BE2C (cell line): ENCODE results near the gene CHKA.
A peak's percentile ranks its signal among the peaks of the same experiment; 100 is the strongest.

Experiments
- DNase-seq: peaks from one replicate; pipeline ENCODE4 v3.0.0-alpha.2; 2020
- H3K27me3 ChIP-seq: fragments of 250-450 bp; sonication (Bioruptor Pico); 2 replicates; pipeline ENCODE4 v1.5.1; 2020; ENCODE audit warnings: mild to moderate bottlenecking
- H3K36me3 ChIP-seq: fragments of 250-450 bp; sonication (Bioruptor Pico); 2 replicates; pipeline ENCODE4 v1.5.1; 2020; ENCODE audit warnings: mild to moderate bottlenecking
- H3K4me1 ChIP-seq: fragments of 250-450 bp; sonication (Bioruptor Pico); 2 replicates; pipeline ENCODE4 v1.5.1; 2020
- H3K4me3 ChIP-seq: 2 replicates; pipeline ENCODE4 v1.5.1; 2011; ENCODE audit warnings: low read depth, low read length
- H3K9me3 ChIP-seq: fragments of 250-450 bp; sonication (Bioruptor Pico); 2 replicates; pipeline ENCODE4 v1.5.1; 2020
- CTCF ChIP-seq: IDR thresholded peaks from 2 replicates; pipeline ENCODE4 v1.5.1; 2012; ENCODE audit warnings: mild to moderate bottlenecking, low read depth, low read length

Gene CHKA

GRCh38 chr11:68076371-68077042, 44.7 kb downstream of the CHKA start:
- no peaks in the 10 kb centered on the region for H3K9me3 ChIP-seq
- no peaks in the 10 kb centered on the region for H3K4me1 ChIP-seq
- H3K27me3 ChIP-seq, result no peaks in the 10 kb centered on the region
- peaks cover 16% of the 10 kb centered on the region for H3K36me3 ChIP-seq
- no peak overlapping the region for H3K4me3 ChIP-seq
- peak; percentile 19 for DNase-seq
- peak; percentile 34; the same call in 1 of the 2 replicates for TF ChIP-seq CTCF

- DNase-seq, result no peak
- peaks cover 21% of the 10 kb centered on the region for H3K36me3 ChIP-seq
- no peaks in the 10 kb centered on the region for H3K4me1 ChIP-seq
- TF ChIP-seq CTCF, result no peak
- H3K9me3 ChIP-seq, result no peaks in the 10 kb centered on the region
- H3K27me3 ChIP-seq, result no peaks in the 10 kb centered on the region
- no peak overlapping the region for H3K4me3 ChIP-seq
Measured at GRCh38 chr11:68074584-68075352, 46.4 kb downstream of the CHKA start.

GRCh38 chr11:68071281-68072048, 49.7 kb downstream of the CHKA start:
- H3K36me3 ChIP-seq, result peaks cover 37% of the 10 kb centered on the region
- H3K4me1 ChIP-seq, result no peaks in the 10 kb centered on the region
- no peak overlapping the region for H3K4me3 ChIP-seq
- TF ChIP-seq CTCF, result no peak
- no peaks in the 10 kb centered on the region for H3K9me3 ChIP-seq
- no peaks in the 10 kb centered on the region for H3K27me3 ChIP-seq
- no peak for DNase-seq

- Histone ChIP-seq H3K36me3 (peaks cover 59% of the 10 kb centered on the region), H3K4me3 (no peak overlapping the region), H3K4me1 (no peaks in the 10 kb centered on the region), H3K27me3 (no peaks in the 10 kb centered on the region), H3K9me3 (no peaks in the 10 kb centered on the region)
- TF ChIP-seq CTCF, result no peak
- no peak for DNase-seq
Measured at GRCh38 chr11:68067991-68068390, 53.2 kb downstream of the CHKA start.

- H3K27me3 ChIP-seq, result no peaks in the 10 kb centered on the region
- no peaks in the 10 kb centered on the region for H3K9me3 ChIP-seq
- peaks cover 63% of the 10 kb centered on the region for H3K36me3 ChIP-seq
- DNase-seq, result no peak
- no peak for TF ChIP-seq CTCF
- H3K4me1 ChIP-seq, result no peaks in the 10 kb centered on the region
- no peak overlapping the region for H3K4me3 ChIP-seq
Measured at GRCh38 chr11:68066742-68067141, 54.4 kb downstream of the CHKA start.
